CMK (cell line): ENCODE results near the gene NRXN3.
"Not testable (repeated sequence)": the region's sequence is repeated elsewhere in the genome, so short reads cannot be mapped to it uniquely, and the experiment has no call there.

Source experiments
- DNase-seq: peaks from one replicate; pipeline ENCODE4 v3.0.0-alpha.2; 2010; ENCODE audit warnings: low read depth

The NRXN3 gene

GRCh38 chr14:79074510-79074909 lies 904.3 kb downstream of the NRXN3 start:
- DNase-seq = no peak

GRCh38 chr14:79076428-79076827 lies 906.3 kb downstream of the NRXN3 start:
- no peak for DNase-seq

- DNase-seq = no peak
Observed at GRCh38 chr14:79077096-79077495, 906.9 kb downstream of the NRXN3 start.

GRCh38 chr14:79080040-79080439 lies 909.9 kb downstream of the NRXN3 start:
- DNase-seq = no peak

GRCh38 chr14:79082883-79083282 lies 912.7 kb downstream of the NRXN3 start:
- no peak for DNase-seq

- DNase-seq = no peak
Observed at GRCh38 chr14:79083356-79083755, 913.2 kb downstream of the NRXN3 start.

GRCh38 chr14:79084861-79085260 lies 914.7 kb downstream of the NRXN3 start:
- no peak for DNase-seq

GRCh38 chr14:79089576-79089975 lies 919.4 kb downstream of the NRXN3 start:
- DNase-seq = no peak

GRCh38 chr14:79090641-79091180 lies 920.5 kb downstream of the NRXN3 start:
- no peak for DNase-seq

GRCh38 chr14:79091381-79091963 lies 921.3 kb downstream of the NRXN3 start:
- no peak for DNase-seq

GRCh38 chr14:79093531-79093930 lies 923.4 kb downstream of the NRXN3 start:
- no peak for DNase-seq

GRCh38 chr14:79094951-79095350 lies 924.8 kb downstream of the NRXN3 start:
- DNase-seq = no peak

- DNase-seq = no peak
Observed at GRCh38 chr14:79096811-79097210, 926.6 kb downstream of the NRXN3 start.

- DNase-seq = no peak
Observed at GRCh38 chr14:79098324-79098723, 928.2 kb downstream of the NRXN3 start.

- DNase-seq = no peak
Observed at GRCh38 chr14:79100578-79100977, 930.4 kb downstream of the NRXN3 start.

GRCh38 chr14:79101388-79101787 lies 931.2 kb downstream of the NRXN3 start:
- DNase-seq = no peak

GRCh38 chr14:79103764-79104163 lies 933.6 kb downstream of the NRXN3 start:
- no peak for DNase-seq

GRCh38 chr14:79110564-79110963 lies 940.4 kb downstream of the NRXN3 start:
- not testable (repeated sequence) for DNase-seq

GRCh38 chr14:79111987-79112501 lies 941.9 kb downstream of the NRXN3 start:
- no peak for DNase-seq

GRCh38 chr14:79117561-79117960 lies 947.4 kb downstream of the NRXN3 start:
- DNase-seq = no peak

GRCh38 chr14:79118291-79118690 lies 948.1 kb downstream of the NRXN3 start:
- no peak for DNase-seq

GRCh38 chr14:79134361-79134760 lies 964.2 kb downstream of the NRXN3 start:
- no peak for DNase-seq

- DNase-seq = no peak
Observed at GRCh38 chr14:79136071-79137044, 966.2 kb downstream of the NRXN3 start.
